ENCODE data around the gene ASRGL1. TPM values are rescaled to one million over a fixed set of nuclear protein-coding genes. Genes with fewer than 3 reads are reported as not detected.
A peak's percentile ranks its signal among the peaks of the same experiment; 100 is the strongest.
"Not testable (repeated sequence)": the region's sequence is repeated elsewhere in the genome, so short reads cannot be mapped to it uniquely, and the experiment has no call there.

Gene ASRGL1
- polyA plus RNA-seq, 1 donor from 2014 or later = 1.9 TPM

DNA sequence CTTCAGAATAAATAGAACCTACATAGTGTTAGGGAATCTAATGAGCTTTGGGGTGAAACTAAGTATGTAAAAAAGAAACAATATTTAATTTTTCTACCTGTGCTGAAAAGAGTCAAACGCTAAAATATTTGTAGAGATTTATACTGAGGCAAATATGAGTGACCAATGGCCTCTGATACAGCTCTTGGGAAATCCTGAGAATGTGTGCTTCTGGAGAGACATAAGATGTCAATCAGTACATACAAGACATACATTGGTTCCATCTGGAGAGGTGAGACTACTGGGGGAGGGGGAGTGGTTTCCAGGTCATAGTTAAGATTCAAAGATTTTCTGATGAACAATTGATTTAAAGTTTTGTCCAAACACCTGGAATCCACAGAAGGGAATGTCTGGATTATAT lies 970 bp downstream of the ASRGL1 start:
- H3K36me3 Mint-ChIP-seq = peaks cover 2% of the 10 kb centered on the region
- H3K9me3 Mint-ChIP-seq = no peaks in the 10 kb centered on the region
- H3K27ac Mint-ChIP-seq = peak overlapping the region in 1 of 3 donors; percentile 9
- peaks cover 6% of the 10 kb centered on the region for H3K27me3 Mint-ChIP-seq
- H3K4me1 Mint-ChIP-seq = peaks cover 6 to 12% (median 8%) of the 10 kb centered on the region in 3 donors
- H3K4me3 Mint-ChIP-seq = peak overlapping the region; percentile 83 to 96 (median 88)

GRCh38 chr11:62340269-62340901 lies 3.1 kb downstream of the ASRGL1 start:
- Mint-ChIP-seq H3K27ac (no peak overlapping the region), H3K4me3 (peak overlapping the region in 1 of 4 donors; percentile 35), H3K9me3 (no peaks in the 10 kb centered on the region)

DNA sequence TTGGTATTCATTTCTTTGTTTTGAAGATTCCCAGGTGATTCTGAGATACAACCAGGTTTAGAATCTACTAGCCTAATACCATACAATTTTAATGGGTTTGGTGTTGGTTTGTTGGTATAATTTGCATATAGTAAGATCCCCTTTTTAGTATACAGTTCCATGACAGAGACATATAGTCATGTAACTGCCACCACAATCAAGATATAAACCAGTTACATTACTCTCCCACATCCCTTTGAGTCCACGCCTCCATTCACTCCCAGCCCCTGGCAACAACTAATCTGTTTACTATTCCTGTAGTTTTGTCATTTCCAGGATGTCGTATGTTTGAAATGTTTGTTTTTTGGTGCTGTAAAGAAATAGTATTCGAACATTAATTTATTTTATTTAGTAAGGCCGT lies 4.3 kb downstream of the ASRGL1 start:
- no peak overlapping the region for H3K27ac Mint-ChIP-seq
- H3K27me3 Mint-ChIP-seq = peaks cover 4% of the 10 kb centered on the region
- peaks cover 2% of the 10 kb centered on the region for H3K36me3 Mint-ChIP-seq
- H3K9me3 Mint-ChIP-seq = no peaks in the 10 kb centered on the region
- H3K4me1 Mint-ChIP-seq = peaks cover 8 to 13% (median 11%) of the 10 kb centered on the region in 3 donors
- H3K4me3 Mint-ChIP-seq = no peak overlapping the region

More at GRCh38 chr11:62340269-62340901, 3.1 kb downstream of the ASRGL1 start:
- peaks cover 6% of the 10 kb centered on the region for H3K27me3 Mint-ChIP-seq
- peaks cover 2% of the 10 kb centered on the region for H3K36me3 Mint-ChIP-seq
- peaks cover 8 to 16% (median 11%) of the 10 kb centered on the region in 3 donors for H3K4me1 Mint-ChIP-seq

GRCh38 chr11:62343646-62344190 lies 6.5 kb downstream of the ASRGL1 start:
- not testable (repeated sequence) for H3K4me1 Mint-ChIP-seq, H3K36me3 Mint-ChIP-seq, H3K9me3 Mint-ChIP-seq, H3K4me3 Mint-ChIP-seq, H3K27ac Mint-ChIP-seq, H3K27me3 Mint-ChIP-seq

- no peak overlapping the region for H3K27ac Mint-ChIP-seq
Observed at GRCh38 chr11:62344210-62344609, 7.0 kb downstream of the ASRGL1 start.

GRCh38 chr11:62345861-62346260 lies 8.6 kb downstream of the ASRGL1 start:
- no peaks in the 10 kb centered on the region for H3K36me3 Mint-ChIP-seq
- H3K4me1 Mint-ChIP-seq = peaks cover 1 to 5% (median 4%) of the 10 kb centered on the region in 3 donors
- no peaks in the 10 kb centered on the region for H3K27me3 Mint-ChIP-seq
- no peak overlapping the region for H3K27ac Mint-ChIP-seq
- H3K9me3 Mint-ChIP-seq = no peaks in the 10 kb centered on the region
- no peak overlapping the region for H3K4me3 Mint-ChIP-seq

More at GRCh38 chr11:62344210-62344609, 7.0 kb downstream of the ASRGL1 start:
- H3K27me3 Mint-ChIP-seq = no peaks in the 10 kb centered on the region
- H3K4me3 Mint-ChIP-seq = no peak overlapping the region
- H3K9me3 Mint-ChIP-seq = no peaks in the 10 kb centered on the region
- H3K36me3 Mint-ChIP-seq = no peaks in the 10 kb centered on the region
- H3K4me1 Mint-ChIP-seq = peaks cover 4 to 5% (median 4%) of the 10 kb centered on the region in 3 donors

- Mint-ChIP-seq H3K4me3 (peak overlapping the region in 1 of 4 donors; percentile 50), H3K27ac (peak overlapping the region in 1 of 3 donors; percentile 12), H3K36me3 (no peaks in the 10 kb centered on the region), H3K4me1 (peaks cover 4 to 6% (median 5%) of the 10 kb centered on the region in 3 donors), H3K9me3 (no peaks in the 10 kb centered on the region), H3K27me3 (peaks cover 2% of the 10 kb centered on the region)
Observed at GRCh38 chr11:62352355-62353336, 15.4 kb downstream of the ASRGL1 start.

DNA sequence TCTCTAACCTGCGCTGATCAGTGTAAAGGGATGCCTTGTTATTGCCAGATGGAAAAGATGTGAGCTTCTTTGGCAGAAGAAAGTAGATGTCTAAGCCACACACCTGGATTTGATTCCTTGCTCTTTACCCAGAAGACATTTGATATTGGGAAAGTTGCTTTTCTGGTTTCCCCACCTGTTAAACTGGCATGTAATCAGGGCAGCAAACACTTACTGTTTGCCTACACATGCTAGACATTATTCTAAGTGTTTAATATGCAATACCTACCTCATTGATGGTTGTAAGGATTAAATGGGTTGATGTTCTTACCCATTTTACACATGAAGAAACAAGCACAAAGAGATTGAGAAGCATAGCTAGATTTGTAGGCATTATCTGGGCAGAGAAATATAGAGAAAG lies 16.6 kb downstream of the ASRGL1 start:
- H3K27ac Mint-ChIP-seq = no peak overlapping the region
- no peak overlapping the region for H3K4me3 Mint-ChIP-seq
- no peaks in the 10 kb centered on the region for H3K9me3 Mint-ChIP-seq
- peaks cover 2% of the 10 kb centered on the region for H3K27me3 Mint-ChIP-seq
- H3K36me3 Mint-ChIP-seq = no peaks in the 10 kb centered on the region
- H3K4me1 Mint-ChIP-seq = peaks cover 4 to 6% (median 5%) of the 10 kb centered on the region in 3 donors

- no peak overlapping the region for H3K4me3 Mint-ChIP-seq
- no peaks in the 10 kb centered on the region for H3K4me1 Mint-ChIP-seq
- no peak overlapping the region for H3K27ac Mint-ChIP-seq
- no peaks in the 10 kb centered on the region for H3K36me3 Mint-ChIP-seq
- no peaks in the 10 kb centered on the region for H3K9me3 Mint-ChIP-seq
- H3K27me3 Mint-ChIP-seq = no peaks in the 10 kb centered on the region
Observed at GRCh38 chr11:62358273-62358672, 21.0 kb downstream of the ASRGL1 start.

DNA sequence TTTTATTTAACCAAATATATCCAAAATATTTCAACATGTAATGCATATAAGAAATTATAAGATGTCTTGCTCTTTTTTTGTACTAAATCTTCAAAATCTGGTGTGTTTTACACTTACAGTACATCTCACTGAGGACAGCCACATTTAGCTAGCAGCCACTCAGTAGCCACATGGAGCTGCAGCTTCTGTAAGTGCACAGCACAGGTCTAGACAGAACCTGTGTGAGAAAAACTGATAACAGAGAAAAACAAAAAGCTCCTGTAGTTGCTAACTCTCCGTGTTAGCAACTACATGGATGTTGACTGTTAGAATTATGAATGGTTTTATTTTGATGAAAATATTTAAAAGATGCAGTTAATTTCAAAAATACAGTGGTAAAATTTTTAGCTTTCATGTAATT lies 22.2 kb downstream of the ASRGL1 start:
- no peaks in the 10 kb centered on the region for H3K4me1 Mint-ChIP-seq
- no peaks in the 10 kb centered on the region for H3K27me3 Mint-ChIP-seq
- no peak overlapping the region for H3K4me3 Mint-ChIP-seq
- no peak overlapping the region for H3K27ac Mint-ChIP-seq
- H3K36me3 Mint-ChIP-seq = no peaks in the 10 kb centered on the region
- H3K9me3 Mint-ChIP-seq = no peaks in the 10 kb centered on the region

DNA sequence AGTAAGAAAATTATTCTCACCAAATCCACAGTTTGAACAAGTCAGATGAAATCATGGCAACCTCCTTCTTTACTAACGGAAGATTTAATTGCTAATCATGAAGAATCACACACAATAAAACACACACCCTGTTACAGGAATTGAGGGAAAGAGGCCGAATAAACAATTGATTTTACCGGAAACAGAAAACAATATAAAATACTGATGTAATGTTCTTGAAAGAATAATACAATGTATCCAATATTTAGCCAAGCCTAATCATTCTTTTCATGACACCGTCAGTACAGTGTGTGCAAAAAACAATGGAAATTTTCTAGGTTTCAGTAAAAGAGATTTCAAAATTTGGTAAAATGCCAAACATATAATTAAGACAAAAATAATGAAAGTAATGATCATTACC lies 23.4 kb downstream of the ASRGL1 start:
- Mint-ChIP-seq H3K27me3 (no peaks in the 10 kb centered on the region), H3K9me3 (no peaks in the 10 kb centered on the region), H3K36me3 (no peaks in the 10 kb centered on the region), H3K4me1 (no peaks in the 10 kb centered on the region), H3K4me3 (no peak overlapping the region), H3K27ac (no peak overlapping the region)

DNA sequence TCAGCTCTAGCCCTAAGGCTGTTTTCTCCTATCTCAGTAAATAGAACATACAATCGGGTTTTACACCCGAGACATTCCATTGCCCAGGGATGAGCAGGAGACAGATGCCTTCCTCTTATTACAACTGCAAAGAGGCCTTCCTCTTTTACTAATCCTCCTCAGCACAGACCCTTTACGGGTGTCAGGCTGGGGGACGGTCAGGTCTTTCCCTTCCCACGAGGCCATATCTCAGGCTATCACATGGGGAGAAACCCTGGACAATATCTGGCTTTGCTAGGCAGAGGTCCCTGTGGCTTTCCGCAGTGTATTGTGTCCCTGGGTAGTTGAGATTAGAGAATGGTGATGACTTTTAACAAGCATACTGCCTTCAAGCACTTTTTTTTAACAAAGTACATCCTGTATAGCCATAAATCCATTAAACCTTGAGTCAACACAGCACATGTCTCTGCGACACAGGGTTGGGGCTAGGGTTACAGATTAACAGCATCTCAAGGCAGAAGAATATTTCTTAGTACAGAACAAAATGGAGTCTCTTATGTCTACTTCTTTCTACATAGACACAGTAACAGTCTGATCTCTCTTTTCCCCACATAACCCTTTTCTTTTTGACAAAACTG lies 31.7 kb downstream of the ASRGL1 start:
- not testable (repeated sequence) for H3K27me3 Mint-ChIP-seq, H3K4me1 Mint-ChIP-seq, H3K4me3 Mint-ChIP-seq, H3K9me3 Mint-ChIP-seq, H3K27ac Mint-ChIP-seq, H3K36me3 Mint-ChIP-seq

DNA sequence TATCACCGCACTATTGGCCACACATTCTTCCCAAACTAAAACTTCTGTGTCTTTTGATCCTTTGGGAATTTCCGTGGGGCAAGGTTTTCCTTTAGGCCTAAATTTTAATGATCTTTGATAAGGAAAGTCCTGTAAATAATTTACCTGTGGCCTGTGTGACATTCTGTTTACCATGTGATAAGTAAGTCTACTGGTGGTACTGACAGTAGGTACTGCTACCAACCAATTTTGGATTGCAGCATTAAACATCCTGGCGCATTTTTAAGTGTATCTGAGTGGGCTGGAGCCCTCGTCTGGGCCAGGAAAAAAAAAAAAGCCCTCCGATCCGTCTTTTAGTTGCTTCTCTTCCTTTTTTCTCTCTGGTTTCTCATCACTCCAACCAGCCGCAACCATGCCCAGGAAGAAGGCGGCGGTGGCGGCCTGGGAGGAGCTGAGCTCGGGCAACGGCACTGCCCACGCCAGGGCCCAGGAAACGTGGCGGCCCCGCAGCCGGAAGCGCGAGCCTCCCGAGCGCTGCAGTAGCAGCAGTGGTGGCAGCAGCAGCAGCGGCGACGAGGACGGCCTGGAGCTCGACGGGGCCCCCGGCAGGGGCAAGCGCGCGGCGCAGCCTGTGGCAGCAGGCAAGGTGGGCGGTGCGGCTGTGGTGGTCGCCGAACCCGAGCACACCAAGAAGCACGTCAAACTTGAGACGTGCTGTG lies 33.6 kb downstream of the ASRGL1 start:
- no peak overlapping the region for H3K27ac Mint-ChIP-seq
- H3K4me1 Mint-ChIP-seq = peaks cover 0 to 5% (median 3%) of the 10 kb centered on the region in 3 donors
- H3K4me3 Mint-ChIP-seq = peak overlapping the region in 2 of 4 donors; percentile 51 to 75
- H3K36me3 Mint-ChIP-seq = no peaks in the 10 kb centered on the region
- no peaks in the 10 kb centered on the region for H3K9me3 Mint-ChIP-seq
- peaks cover 2% of the 10 kb centered on the region for H3K27me3 Mint-ChIP-seq

GRCh38 chr11:62372871-62373270 lies 35.6 kb downstream of the ASRGL1 start:
- no peak overlapping the region for H3K4me3 Mint-ChIP-seq

More at GRCh38 chr11:62372871-62373270, 35.6 kb downstream of the ASRGL1 start:
- peaks cover 2% of the 10 kb centered on the region for H3K27me3 Mint-ChIP-seq
- no peaks in the 10 kb centered on the region for H3K36me3 Mint-ChIP-seq
- H3K27ac Mint-ChIP-seq = no peak overlapping the region
- peaks cover 0 to 5% (median 3%) of the 10 kb centered on the region in 3 donors for H3K4me1 Mint-ChIP-seq
- H3K9me3 Mint-ChIP-seq = no peaks in the 10 kb centered on the region

All from IgD-negative memory B cell (primary cell).